GM19397 (cell line): ENCODE measurements around the gene PSMC3.

Source experiments
- ATAC-seq: cut with Tn5 transposase; IDR thresholded peaks from one replicate; pipeline ENCODE4 v1.9.1; 2021; ENCODE audit warnings: mild to moderate bottlenecking, moderate library complexity; ENCODE audit not compliant: unreplicated experiment

The PSMC3 gene

DNA sequence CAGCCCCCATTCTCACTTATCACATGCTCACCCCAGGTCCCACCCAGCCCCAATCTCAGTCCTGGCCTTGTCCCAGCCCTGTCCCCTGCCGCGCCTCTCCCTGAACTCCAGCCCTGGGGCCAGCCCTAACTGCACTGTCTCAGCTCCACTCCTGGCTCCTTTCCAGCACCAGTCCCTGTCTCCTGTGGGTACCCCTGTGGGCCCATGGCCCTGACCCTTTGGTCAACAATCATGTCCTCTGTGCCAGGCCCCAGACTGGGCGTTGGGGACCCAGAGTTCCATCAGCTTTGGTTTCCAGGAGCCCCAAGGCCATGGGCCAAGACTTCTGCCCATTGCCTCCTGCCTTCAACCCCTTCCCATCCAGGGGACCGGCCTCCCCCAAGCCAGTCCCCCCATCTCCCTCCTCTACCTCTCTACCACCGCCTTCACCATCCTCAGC lies 48.6 kb downstream of the PSMC3 start:
- no peak for ATAC-seq

DNA sequence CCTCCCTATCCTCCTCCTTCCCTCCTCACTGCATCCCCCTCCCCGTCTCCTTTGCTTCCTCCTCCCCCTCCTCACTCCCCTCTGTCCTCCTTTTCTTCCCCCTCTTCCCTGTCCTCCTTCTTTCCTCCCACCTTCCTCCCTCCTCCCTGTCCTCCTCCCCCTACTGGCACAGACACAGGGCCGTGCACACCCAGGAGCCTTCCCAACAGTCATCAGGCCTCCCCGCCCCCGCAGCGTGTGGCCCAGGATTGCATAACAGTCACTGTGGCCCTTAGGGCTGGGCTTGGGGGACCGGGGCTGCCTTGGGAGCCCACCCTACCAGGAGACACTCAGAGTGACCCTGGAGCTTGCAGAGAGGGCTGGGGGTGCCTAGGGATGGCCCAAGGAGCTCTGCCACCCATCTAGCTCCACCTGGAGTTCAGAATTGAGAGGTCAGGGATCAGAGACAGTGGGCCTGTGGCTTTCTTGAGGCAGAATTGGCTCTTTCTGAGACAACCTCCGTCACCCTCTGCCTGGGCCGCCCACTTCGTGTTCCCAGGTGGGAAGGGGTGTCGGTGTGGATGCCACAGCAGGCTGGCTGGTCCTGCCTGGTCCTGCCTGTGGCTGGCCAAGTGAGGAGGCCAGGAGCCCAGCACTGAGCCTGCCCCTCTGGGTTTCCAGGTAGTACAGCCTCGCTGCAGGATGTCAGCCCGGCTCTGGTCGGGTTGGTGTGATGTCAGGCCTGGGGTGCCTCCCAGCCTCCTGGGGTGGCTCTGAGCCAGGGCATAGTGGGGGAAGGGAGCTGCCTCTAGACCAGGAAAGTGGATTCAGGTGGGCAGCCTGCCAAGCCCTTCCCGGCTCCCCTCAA lies 49.5 kb downstream of the PSMC3 start:
- ATAC-seq, result no peak

- no peak for ATAC-seq
These were observed 50.1 kb downstream of the PSMC3 start for GRCh38 chr11:47376107-47376524.

GRCh38 chr11:47375546-47376085 lies 50.6 kb downstream of the PSMC3 start:
- ATAC-seq, result no peak

DNA sequence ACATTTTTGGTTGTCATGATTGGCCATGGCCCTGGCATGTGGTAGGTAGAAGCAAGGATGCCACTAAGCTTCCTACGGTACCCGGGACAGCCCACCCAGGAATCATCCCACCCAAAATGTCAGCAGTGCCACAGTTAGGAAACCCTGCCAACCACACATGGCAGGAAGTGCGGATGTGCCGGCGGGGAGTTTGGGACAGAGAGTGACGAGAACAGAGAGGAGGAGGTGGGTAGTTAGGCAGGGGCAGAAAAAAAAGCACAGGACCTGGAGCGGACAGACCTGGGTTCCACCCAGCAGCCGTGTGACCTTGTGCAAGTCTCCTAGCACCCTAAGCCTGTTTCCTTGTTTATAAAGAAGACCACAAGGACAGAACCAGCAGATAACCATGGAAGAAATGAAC lies 51.2 kb downstream of the PSMC3 start:
- no peak for ATAC-seq

- ATAC-seq, result no peak
These were observed 51.6 kb downstream of the PSMC3 start for GRCh38 chr11:47374720-47375019.

DNA sequence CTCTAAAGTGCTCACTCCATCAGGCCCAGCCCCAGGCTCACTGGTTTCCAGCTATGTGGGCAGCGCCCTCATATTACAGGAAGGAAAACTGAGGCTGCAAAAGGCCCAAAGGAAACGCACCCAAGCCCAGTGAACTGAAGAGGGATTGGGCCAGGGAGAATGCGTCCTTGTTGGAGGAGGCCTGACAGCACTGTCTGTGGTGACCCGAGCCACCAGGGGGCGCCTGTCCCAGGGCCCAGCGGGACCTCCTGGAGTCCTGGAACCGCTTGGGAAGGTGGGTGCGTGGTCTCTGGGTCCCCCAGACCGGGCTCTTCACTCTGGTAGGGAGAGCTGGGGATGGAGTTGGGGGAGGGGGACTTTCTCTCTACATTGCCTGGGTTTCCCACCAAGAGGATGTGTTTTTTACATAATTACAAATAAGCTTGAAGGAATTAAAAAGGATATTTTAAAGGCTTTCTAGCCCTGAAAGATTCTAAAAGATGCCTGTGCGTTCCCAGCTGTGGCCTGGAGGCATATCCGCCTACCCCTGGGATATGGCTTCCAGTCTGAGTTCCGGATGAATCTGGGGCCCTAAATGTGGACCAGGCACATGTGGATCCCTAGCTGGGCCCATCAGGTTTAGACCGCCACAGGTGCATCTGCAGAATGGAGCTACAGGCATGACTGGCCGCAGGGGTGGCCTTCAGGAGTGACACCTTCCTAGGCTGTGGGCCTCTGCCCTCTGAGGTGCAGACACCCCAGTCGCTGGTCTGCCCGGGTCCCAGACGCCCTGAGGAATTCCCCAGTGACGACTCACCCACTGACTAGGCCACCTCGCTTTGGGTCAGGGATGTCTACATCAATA lies 52.1 kb downstream of the PSMC3 start:
- no peak for ATAC-seq

DNA sequence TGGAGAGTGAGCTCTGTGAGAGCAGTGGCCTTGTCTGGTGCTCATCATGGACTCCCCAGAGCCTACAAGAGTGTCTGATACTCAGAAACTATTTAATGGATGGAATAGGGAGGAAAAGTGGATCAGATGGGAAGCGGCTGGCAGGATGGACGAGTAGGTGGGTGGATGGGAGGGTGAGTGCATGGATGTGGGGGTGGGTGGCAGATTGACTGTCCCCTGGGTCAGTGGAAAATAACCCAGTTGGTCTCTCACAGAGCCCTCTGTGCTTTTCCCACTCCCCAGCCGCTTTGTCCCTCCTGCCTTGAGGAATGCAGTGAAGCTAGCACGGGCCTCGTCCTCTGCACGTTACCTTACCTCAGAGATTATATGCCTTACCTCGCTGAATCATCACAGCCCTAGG lies 53.8 kb downstream of the PSMC3 start:
- no peak for ATAC-seq

DNA sequence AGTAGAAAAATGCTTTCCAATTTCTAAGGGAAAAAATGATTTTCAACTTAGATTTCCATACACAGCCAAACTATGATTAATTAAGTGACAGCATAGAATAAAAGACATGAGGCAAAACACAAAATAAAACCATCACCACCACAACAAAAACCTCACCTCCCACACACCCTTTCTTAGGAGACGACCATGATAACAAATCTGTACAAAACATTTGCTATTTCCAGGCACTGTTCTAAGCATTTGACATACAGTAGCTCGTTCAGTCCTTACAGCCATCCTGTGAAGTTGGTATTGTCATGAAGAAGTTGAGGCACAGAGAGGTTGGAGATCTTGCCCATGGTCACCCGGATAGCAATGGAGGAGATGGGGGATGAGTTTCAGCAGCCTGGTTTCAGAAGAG lies 56.6 kb downstream of the PSMC3 start:
- ATAC-seq, result no peak
